Sigmoid colon (tissue), 7 donors: ENCODE measurements around the gene MSX2. TPM values are rescaled to one million over a fixed set of nuclear protein-coding genes. Genes with fewer than 3 reads are reported as not detected.

Experiments
- DNase-seq: peaks from one replicate; pipeline ENCODE4 v3.0.0-alpha.2; 2019
- H3K27ac ChIP-seq, 4 donors: fragments of 200-600 bp; sonication (generic); one replicate each; pipeline ENCODE4 v1.5.1; 2016 to 2019; ENCODE audit warnings: mild to moderate bottlenecking in 1 of 4
- H3K27me3 ChIP-seq, 3 donors: fragments of 200-600 bp; sonication (generic); one replicate each; pipeline ENCODE4 v1.5.1; 2019; ENCODE audit warnings: mild to moderate bottlenecking in 1 of 3
- H3K36me3 ChIP-seq, 4 donors: fragments of 200-600 bp; sonication (generic); one replicate each; pipeline ENCODE4 v1.5.1; 2016 to 2019
- H3K4me1 ChIP-seq, 4 donors: fragments of 200-600 bp; sonication (generic); one replicate each; pipeline ENCODE4 v1.5.1; 2017 to 2019
- H3K4me3 ChIP-seq, 4 donors: fragments of 200-600 bp; sonication (generic); one replicate each; pipeline ENCODE4 v1.5.1; 2017 to 2019; ENCODE audit warnings: mild to moderate bottlenecking in 2 of 4, moderate library complexity in 1 of 4
- H3K9me3 ChIP-seq, 4 donors: fragments of 200-600 bp in 3 of 4; sonication (generic) in 3 of 4; one replicate each; pipeline versions ENCODE4 v1.5.1 to v1.6.1; 2013 to 2019
- EP300 ChIP-seq, 4 donors: sonication (generic); formaldehyde crosslinking; IDR thresholded peaks; one replicate each; pipeline ENCODE4 v1.6.1; 2017; ENCODE audit warnings: antibody characterized with exemption in 4 of 4
- POLR2A ChIP-seq, 2 donors: fragments of 450-650 bp; IDR thresholded peaks; one replicate each; pipeline ENCODE4 v1.6.1; 2016; ENCODE audit warnings: antibody characterized with exemption in 2 of 2, mild to moderate bottlenecking in 2 of 2, moderate library complexity in 2 of 2
- POLR2AphosphoS5 ChIP-seq, 4 donors: sonication (generic); formaldehyde crosslinking; IDR thresholded peaks; one replicate each; pipeline ENCODE4 v1.6.1; 2017; ENCODE audit warnings: antibody characterized with exemption in 4 of 4
- WGBS, 2 donors: extraction: QIAGEN DNeasy Blood & Tissue Kit; methylation state at CpG; one replicate each; pipeline ENCODE4 v1.1.7; 2013; 5-methylcytosine and 5-hydroxymethylcytosine counted together
- intact Hi-C: fragments of 100-400 bp; cut with DNase I; formaldehyde crosslinking; loops from one replicate; pipeline ENCODE4 v1.15.1; 2023
- polyA plus RNA-seq, 3 donors: library from polyadenylated mRNA; stranded (reverse); fragments of 200-250 nt; gene quantifications; one replicate each; pipeline ENCODE4 v1.2.3, GENCODE V29; 2013
- total RNA-seq, 4 donors: library from RNA; depleted of rRNA; stranded (reverse); fragments of >200 nt; gene quantifications; one replicate each; pipeline ENCODE4 v1.1.0, GENCODE V29; 2016
- TF ChIP-seq, protein P1 (sequence below), 4 experiments: fragments of 450-650 bp in 3 of 4; fragments of 200-600 bp in 1 of 4; IDR thresholded peaks; one replicate each; pipeline ENCODE4 v1.5.1; 2016 to 2019; ENCODE audit warnings: antibody characterized with exemption in 4 of 4, mild to moderate bottlenecking in 3 of 4, moderate library complexity in 2 of 4
- donor health status: healthy with polysubstance abuse.
- donor health status: Bipolar disorder and iron deficiency.
- donor health status: healthy.

Gene MSX2
- total RNA-seq (1 to 10 TPM in 2 of 4 donors, under 1 TPM in 1, not detected in 1; 0.66 to 1.8 (median 1.1) TPM), polyA plus RNA-seq (1 to 10 TPM in 1 of 3 donors, under 1 TPM in 1, not detected in 1; 0.16 to 1.2 TPM)

DNA sequence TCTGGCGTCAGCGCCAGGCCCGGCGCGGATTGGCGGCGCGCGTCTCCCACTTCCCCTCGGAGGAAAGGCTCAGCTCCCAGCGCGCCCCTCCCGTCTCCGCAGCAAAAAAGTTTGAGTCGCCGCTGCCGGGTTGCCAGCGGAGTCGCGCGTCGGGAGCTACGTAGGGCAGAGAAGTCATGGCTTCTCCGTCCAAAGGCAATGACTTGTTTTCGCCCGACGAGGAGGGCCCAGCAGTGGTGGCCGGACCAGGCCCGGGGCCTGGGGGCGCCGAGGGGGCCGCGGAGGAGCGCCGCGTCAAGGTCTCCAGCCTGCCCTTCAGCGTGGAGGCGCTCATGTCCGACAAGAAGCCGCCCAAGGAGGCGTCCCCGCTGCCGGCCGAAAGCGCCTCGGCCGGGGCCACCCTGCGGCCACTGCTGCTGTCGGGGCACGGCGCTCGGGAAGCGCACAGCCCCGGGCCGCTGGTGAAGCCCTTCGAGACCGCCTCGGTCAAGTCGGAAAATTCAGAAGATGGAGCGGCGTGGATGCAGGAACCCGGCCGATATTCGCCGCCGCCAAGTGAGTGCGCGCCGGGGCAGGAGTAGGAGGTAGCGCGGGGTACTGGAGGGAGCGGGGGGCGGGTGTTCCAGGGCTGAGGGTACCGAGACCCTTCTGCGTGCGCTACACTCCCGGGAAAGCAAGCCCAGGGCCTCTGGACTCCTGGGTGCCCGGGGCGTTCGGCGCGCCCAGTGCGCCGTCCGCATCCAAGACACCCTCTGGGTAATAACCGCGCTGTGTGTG, at the start of gene MSX2:
Gene MSX2, plus strand, starts transcription at position 99 of the 777 bp plus-strand sequence. Its CDS starts 78 bp downstream, at position 177.
- H3K4me3 ChIP-seq: peak within 1 kb of the TSS; percentile 50 to 60 (median 56)
- H3K4me1 ChIP-seq: peaks cover 0 to 38% (median 31%) of the 10 kb centered on the region in 4 donors
- TF ChIP-seq EP300 (IDR thresholded peaks at IDR 0.05) (no peak), POLR2A (IDR thresholded peaks at IDR 0.05) (peak in 1 of 2 donors; percentile 22), POLR2AphosphoS5 (IDR thresholded peaks at IDR 0.05) (peak; percentile 53 to 88 (median 70))
- TF ChIP-seq, protein P1, sequence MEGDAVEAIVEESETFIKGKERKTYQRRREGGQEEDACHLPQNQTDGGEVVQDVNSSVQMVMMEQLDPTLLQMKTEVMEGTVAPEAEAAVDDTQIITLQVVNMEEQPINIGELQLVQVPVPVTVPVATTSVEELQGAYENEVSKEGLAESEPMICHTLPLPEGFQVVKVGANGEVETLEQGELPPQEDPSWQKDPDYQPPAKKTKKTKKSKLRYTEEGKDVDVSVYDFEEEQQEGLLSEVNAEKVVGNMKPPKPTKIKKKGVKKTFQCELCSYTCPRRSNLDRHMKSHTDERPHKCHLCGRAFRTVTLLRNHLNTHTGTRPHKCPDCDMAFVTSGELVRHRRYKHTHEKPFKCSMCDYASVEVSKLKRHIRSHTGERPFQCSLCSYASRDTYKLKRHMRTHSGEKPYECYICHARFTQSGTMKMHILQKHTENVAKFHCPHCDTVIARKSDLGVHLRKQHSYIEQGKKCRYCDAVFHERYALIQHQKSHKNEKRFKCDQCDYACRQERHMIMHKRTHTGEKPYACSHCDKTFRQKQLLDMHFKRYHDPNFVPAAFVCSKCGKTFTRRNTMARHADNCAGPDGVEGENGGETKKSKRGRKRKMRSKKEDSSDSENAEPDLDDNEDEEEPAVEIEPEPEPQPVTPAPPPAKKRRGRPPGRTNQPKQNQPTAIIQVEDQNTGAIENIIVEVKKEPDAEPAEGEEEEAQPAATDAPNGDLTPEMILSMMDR (IDR thresholded peaks at IDR 0.05): no peak
- peaks cover 28 to 91% (median 79%) of the 10 kb centered on the region in 3 donors for H3K27me3 ChIP-seq
- intact Hi-C loops: loop anchor here (10.0 kb wide), 1 partner anchor 150 kb away; no protein-coding TSS in a partner anchor
- no peaks in the 10 kb centered on the region for H3K9me3 ChIP-seq
- peaks cover 0 to 4% (median 0%) of the 10 kb centered on the region in 4 donors for H3K36me3 ChIP-seq
- DNase-seq: peak; percentile 92
- WGBS, 2 donors: 2 to 5% methylated on average over 87 of the region's 87 CpGs
- H3K27ac ChIP-seq: peak within 1 kb of the TSS; percentile 67 to 84 (median 74)

DNA sequence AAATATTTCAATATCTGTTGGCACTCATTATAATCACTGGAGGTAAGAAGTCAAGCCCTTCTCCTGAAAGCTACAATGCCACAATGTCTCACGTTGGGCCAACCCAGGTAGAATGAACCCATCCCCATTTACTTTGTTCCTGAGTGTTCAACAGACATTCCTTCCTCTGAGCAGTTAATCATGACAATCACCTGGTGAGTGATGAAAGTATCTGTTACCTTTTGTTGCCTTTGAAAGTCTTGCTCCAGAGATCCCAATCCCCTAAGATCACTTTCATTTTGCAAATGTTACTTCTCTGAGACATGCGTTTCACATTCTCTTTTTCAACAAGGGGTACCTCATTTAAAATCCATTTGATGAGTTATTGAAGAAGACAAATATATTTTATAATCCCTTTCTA, 49.3 kb upstream of the MSX2 start:
- no peak for DNase-seq
- Histone ChIP-seq H3K4me3 (no peak overlapping the region), H3K36me3 (no peaks in the 10 kb centered on the region), H3K27me3 (no peaks in the 10 kb centered on the region), H3K9me3 (no peaks in the 10 kb centered on the region), H3K27ac (no peak overlapping the region), H3K4me1 (no peaks in the 10 kb centered on the region)
- no peak for TF ChIP-seq EP300 (IDR thresholded peaks at IDR 0.05)
- TF ChIP-seq, protein P1 (IDR thresholded peaks at IDR 0.05): no peak
- TF ChIP-seq POLR2A (IDR thresholded peaks at IDR 0.05): no peak
- no peak for TF ChIP-seq POLR2AphosphoS5 (IDR thresholded peaks at IDR 0.05)
- intact Hi-C loops: no loop called here
- 71 to 85% methylated on average over 2 of the region's 2 CpGs for WGBS, 2 donors

DNA sequence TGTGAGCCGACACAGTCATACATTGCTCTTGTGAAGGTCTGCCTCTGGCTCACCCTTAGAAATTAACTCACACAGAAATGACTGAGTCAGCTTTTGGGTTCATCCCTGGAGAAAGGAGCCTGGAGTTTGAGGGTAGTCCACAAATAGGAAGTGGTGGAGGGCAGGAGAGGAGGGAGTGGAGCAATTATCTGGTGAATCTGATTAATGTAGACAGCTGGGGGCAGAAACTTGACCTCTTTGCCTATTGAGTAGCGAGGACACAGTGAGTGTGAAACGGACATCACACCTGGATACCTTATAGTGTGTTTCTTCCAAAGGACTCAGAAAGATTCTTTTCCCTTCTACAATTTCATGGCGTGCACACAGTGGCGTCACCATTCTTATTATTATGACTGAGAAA, 48.5 kb upstream of the MSX2 start:
- Histone ChIP-seq H3K4me1 (no peaks in the 10 kb centered on the region), H3K4me3 (no peak overlapping the region), H3K27me3 (no peaks in the 10 kb centered on the region), H3K9me3 (no peaks in the 10 kb centered on the region), H3K36me3 (no peaks in the 10 kb centered on the region), H3K27ac (no peak overlapping the region)
- WGBS, 2 donors: 74 to 80% methylated on average over 5 of the region's 5 CpGs
- no peak for TF ChIP-seq EP300 (IDR thresholded peaks at IDR 0.05)
- TF ChIP-seq POLR2A (IDR thresholded peaks at IDR 0.05): no peak
- TF ChIP-seq POLR2AphosphoS5 (IDR thresholded peaks at IDR 0.05): no peak
- TF ChIP-seq, protein P1 (IDR thresholded peaks at IDR 0.05): no peak
- DNase-seq: no peak
- intact Hi-C loops: no loop called here

DNA sequence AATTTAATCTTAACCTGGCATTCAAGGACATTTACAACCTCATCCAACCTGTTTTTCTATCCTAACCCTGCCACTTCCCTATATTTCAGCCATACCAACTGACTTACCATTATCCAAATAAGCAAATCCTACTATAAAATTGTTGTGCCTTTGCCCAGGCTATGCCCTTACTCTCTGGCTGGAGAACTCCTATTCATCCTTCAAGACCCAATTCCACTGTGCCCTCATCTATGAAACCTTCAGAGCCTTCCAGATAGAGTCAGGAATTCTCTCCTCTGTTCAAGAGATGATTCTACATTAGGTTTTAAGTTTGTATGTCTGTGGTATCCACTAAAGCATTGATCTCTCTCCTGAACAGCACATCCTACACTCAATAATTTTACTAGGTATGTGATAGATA, 46.3 kb upstream of the MSX2 start:
- intact Hi-C loops: no loop called here
- no peak overlapping the region for H3K4me3 ChIP-seq
- no peaks in the 10 kb centered on the region for H3K27me3 ChIP-seq
- no peak for TF ChIP-seq EP300 (IDR thresholded peaks at IDR 0.05)
- H3K4me1 ChIP-seq: no peaks in the 10 kb centered on the region
- H3K36me3 ChIP-seq: no peaks in the 10 kb centered on the region
- no peak for DNase-seq
- no peaks in the 10 kb centered on the region for H3K9me3 ChIP-seq
- H3K27ac ChIP-seq: no peak overlapping the region

DNA sequence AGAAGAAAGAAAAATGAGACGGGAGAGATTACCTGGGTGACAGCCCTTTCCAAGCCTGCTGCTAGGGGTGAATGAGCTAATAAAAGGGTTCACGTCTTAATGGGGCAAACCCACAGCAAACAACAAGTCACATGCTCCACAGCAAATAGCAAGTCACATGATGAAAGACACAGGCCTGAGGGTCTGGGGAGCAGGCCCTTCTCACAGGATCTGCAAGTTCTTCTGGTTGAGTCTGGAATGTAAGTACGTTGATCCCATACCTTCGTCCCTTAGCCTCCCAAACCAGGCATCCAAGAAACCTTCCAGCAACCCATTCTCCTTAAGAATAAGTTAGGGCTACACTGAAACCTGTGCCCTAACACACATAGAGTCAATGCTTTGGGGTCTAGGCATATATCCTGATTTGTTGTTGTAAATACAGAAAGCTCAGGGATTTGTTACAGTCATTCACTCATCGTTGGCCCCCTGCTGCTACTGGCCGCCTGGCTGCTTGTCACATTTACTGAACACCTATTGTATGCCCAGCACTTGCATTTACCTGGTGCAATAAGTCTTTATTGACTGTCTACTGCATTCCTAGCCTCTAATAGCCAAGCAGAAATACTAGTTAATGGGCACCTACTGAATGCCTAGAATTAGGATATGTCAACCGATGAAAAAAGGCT, 43.3 kb upstream of the MSX2 start:
- no peak overlapping the region for H3K27ac ChIP-seq
- H3K36me3 ChIP-seq: no peaks in the 10 kb centered on the region
- H3K4me1 ChIP-seq: no peaks in the 10 kb centered on the region
- intact Hi-C loops: no loop called here
- peaks cover 0 to 3% (median 0%) of the 10 kb centered on the region in 3 donors for H3K27me3 ChIP-seq
- no peak for DNase-seq
- H3K9me3 ChIP-seq: no peaks in the 10 kb centered on the region
- no peak overlapping the region for H3K4me3 ChIP-seq
- TF ChIP-seq EP300 (IDR thresholded peaks at IDR 0.05): no peak
- TF ChIP-seq POLR2AphosphoS5 (IDR thresholded peaks at IDR 0.05): no peak
- TF ChIP-seq, protein P1 (IDR thresholded peaks at IDR 0.05): no peak
- no peak for TF ChIP-seq POLR2A (IDR thresholded peaks at IDR 0.05)
- WGBS, 2 donors: 80 to 81% methylated on average over 7 of the region's 7 CpGs
